Measurements from ENCODE around the gene CRY2.

- TF ChIP-seq CTCF (IDR thresholded peaks at IDR 0.05) (no peak), POLR2A (IDR thresholded peaks at IDR 0.05) (no peak)
These were observed 47.0 kb upstream of the CRY2 start for GRCh38 chr11:45800261-45800660.
